HG03039 (cell line): ENCODE measurements around the gene RMI2.

Source experiments
- ATAC-seq: cut with Tn5 transposase; IDR thresholded peaks from one replicate; pipeline ENCODE4 v1.9.1; 2021; ENCODE audit warnings: mild to moderate bottlenecking, moderate library complexity; ENCODE audit not compliant: unreplicated experiment

RMI2 gene

DNA sequence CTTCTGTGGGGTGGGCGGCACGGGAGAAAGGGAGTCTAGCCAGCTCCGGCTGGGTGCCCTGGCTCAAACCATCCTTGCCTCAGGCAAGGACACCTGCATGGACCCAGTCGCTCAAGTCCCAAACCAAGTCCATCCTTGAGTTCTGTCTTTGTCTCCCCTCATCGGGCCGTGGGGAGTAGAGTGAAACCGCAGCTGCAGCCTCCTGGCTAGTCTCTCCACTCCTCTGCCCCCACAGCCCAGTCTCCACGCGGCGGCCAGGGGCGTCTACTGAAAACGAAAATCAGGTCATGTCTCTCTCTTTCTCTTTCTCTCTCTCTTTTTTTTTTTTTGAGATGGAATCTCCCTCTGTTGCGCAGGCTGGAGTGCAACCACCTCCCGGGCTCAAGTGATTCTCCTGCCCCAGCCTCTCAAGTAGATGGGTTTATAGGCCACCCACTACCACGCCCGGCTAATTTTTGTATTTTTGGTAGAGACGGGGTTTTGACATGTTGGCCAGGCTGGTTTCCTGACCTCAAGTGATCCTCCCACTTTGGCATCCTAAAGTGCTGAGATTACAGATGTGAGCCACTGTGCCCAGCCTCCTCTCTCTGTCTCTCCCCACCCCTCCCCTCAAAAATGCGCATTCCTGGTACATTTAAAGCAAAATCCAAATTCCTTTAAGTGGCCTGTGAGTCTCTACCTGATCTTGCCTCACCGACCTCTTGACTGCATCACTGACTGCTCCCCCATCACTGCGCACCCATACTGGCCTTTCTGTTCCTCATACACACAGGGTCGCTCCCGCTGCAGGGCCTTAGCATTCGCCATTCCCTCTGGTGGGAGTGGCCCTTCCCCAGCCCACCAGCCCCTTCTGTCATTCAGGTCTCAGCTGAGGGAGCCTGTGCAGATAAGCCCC is 17.7 kb upstream of the RMI2 start:
- ATAC-seq = no peak

DNA sequence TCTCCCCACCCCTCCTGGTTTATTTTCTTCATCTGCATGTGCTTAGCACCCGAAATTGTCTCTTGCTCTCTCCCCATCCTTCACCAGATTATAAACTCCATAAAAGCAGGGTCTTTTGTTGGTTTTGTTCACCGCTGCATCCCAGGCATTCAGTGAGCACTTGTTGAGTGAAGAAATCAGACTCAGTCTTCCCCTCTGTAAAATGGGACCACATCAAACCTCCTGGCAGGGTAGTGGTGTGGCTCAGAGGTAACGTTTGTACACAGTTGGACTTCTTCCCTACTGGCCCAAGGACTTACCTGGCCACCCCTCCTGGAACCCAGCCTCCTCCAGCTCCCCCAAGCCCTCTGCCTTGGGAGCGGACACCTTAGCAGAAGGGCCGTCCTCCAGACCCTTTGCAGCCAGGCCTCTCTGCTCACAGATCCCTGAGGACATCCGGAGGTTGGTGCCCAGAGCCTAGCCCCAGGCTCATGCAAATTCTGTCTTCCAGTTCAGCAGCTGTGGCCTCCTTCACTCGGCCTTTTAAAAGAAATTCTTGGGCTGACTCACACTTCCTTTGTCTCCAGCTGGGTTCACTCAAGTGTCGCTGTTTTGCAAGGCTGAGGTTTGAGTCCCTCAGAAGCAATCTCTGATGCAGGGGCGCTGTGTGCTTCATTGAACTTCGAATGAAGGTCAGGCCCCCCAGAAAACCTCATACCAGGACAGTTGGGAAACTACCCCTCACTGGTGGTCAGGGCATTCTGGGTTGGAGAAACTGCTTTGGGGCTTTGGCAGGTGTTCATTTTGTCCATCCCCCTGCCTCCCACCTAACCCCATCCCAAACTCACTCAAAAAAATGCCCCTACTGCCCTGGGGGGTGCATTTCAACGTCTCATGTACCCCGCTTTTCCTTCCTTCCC is 16.8 kb upstream of the RMI2 start:
- peak; percentile 57 for ATAC-seq

DNA sequence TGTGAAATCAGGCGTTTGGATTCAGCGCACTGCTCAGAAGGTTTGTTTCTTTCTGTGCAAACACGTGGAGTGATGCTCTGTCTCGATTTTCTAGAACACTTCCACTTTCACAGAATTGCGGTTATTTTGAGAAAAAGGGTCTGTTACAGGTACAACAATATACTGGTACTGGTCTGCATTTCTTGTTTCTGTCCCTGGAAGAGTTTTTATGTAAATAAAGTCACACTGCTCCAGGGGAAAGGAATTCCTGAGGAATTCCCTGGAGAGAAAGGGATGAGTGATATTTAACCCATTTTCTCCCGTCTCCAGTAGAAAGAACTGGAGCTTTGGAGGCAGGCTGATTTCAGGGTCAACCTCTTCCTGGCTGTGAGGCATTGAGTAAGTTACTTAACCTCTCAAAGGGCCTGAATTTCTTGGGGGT is 16.2 kb upstream of the RMI2 start:
- ATAC-seq = no peak

DNA sequence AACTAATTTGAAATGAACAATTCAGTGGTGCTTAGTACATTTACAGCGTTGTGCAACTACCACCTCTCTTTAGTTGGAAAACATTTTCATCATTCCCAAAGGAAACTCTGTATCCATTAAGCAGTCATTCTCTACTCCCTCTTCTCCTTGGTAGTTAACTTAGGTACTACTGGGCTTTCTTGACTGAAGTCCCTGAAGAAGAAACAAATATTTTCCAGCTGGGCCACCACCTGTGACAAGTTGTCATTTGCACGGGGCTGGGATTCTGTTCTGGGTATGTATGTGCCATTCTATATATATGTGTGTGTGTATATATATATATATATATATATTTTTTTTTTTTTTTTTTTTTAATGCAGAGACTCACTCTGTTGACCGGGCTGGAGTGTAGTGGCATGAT is 15.4 kb upstream of the RMI2 start:
- no peak for ATAC-seq

DNA sequence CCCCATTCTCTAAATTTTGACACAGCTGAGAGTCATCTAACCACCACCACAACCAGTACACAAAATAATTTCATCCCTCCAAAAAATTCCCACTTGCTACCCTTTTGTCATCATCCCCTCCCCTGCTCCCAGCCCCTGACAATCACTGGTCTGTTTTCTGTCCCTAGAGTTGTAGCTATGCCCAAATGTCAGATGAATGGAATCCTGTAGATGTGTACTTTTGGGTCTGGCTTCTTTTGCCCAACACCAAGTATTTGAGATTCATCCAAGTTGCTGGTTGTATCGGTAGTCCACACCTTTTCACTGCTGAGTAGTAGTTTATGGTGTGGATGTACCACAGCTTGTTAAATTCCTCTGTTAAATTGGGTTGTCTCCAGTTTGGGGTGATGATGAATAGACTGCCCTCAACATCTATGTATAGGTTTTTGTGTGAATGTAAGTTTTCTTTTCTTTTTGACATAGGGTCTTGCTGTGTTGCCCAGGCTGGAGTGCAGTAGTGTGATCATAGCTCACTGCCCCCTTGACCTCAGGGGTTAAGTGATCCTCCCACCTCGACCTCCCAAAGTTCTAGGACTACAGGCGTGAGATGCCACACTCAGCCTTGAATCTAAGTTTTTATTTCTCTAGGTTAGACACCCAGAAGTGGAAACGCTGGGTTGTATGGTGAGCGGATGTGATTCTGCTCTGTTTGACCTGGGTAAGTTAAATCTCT is 14.6 kb upstream of the RMI2 start:
- ATAC-seq = no peak

DNA sequence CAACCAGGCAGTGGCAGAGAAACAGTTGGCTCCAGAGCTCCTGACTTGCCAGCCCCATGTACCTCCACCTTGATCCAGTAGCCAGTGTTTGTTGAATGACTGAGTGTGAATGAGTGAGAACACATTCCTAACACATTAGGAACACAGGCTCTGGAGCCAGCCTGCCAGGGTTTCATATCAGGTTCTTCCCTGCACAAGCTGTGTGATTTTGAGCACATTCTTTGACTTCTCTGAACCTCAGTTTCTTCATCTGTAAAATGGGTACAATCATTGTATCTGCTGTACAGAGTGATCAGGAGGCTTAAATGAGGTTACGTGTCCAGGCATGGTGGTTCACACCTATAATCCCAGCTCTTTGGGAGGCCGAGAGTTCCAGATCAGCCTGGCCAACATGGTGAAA is 13.3 kb upstream of the RMI2 start:
- ATAC-seq = no peak

DNA sequence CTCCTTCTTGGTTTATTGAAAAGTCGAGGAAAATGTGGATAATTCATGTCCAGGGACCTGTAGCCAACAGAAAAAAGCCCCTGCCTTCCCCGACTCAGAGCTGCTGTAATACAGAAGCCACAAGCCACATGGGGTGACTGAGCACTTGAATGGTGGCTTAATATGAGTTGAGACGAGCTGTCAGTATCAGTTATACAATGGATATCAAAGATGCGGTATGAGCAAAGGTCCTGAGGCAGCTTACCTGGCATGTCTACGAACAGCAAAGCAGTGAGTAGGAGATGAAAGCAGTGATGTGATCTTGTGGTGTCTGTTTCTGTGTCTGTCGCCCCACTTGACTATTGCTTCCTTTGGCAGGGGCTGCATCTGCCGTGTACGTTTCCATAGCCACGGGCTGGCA is 12.2 kb upstream of the RMI2 start:
- no peak for ATAC-seq

DNA sequence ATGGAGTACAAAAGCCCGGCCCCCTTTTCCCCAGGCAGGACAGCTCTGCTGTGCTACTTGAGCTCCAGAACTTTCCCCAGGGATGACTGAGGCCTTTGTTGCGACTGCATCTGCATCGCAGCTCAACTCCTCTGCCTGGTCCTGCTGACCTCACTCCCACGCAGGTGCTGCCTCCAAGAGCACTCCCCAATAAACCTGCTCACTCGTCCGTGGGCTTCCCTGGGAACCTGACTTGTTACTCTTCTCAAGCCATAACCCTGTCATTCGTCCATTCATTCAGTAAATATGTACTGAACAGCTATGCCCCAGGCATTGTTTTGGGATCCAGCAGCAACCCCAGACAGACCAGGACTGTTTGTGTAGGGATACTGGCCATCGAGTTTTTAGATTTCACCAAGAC is 11.6 kb upstream of the RMI2 start:
- ATAC-seq = no peak

DNA sequence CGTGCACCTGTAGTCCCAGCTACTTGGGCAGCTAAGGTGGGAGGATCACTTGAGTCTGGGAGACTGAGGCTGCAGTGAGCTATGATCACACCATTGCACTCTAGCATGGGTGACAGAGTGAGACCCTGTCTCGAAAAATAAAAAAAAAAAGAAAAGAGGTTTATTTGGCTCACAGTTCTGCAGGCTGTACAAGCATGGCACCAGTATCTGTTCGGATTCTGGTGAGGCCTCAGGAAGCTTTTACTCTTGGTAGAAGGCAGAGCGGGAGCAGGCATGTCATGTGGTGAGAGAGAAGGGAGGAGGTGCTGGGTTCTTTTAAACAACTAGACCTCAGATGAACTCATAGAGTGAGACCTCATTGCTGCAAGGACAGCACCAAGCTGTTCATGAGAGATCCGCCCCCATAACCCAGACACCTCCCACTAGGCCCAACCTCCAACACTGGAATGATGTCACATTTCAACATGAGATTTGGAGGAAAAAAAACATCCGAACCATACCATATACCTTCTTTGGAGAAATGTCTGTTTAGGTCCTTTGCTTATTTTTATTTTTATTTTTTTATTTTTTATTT is 10.3 kb upstream of the RMI2 start:
- no peak for ATAC-seq

DNA sequence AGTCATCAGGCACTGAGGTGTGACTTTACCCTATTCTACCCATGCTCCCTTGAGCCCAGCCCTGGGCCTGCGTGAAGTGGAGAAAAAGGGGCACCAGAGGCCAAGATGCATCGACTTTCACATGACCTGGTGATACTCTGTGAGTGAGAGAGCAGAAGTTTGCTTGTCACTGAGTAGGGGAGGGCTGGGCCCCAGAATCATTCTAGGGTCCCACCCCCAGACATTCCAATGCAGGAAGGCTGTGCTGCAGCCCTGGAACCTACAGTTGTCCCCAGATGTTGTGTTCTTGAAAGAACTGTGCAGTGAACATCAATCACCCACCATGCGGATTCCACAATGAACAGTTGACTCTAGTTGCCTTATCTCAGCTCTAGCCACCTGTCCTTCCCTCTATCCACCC is 6.2 kb upstream of the RMI2 start:
- ATAC-seq = no peak

DNA sequence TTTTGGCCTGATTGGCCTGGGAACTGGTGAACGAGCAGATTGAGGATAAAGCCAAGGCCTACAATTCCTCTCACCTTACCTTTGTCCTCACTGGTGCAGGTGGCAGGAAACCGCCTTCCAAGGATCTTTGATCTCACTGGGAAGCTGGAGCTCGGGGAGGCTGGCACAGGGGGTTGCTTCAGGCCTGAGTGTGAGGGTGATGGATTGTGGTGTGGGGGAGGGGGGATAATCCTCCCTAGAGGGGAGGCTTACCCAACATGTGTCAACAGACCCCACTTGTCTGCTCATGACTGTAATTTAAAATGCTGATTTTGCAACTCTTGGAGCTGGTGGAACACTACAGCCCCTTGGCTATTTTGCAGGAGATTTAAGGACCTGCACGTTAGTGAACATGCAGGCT is 4.5 kb upstream of the RMI2 start:
- no peak for ATAC-seq

DNA sequence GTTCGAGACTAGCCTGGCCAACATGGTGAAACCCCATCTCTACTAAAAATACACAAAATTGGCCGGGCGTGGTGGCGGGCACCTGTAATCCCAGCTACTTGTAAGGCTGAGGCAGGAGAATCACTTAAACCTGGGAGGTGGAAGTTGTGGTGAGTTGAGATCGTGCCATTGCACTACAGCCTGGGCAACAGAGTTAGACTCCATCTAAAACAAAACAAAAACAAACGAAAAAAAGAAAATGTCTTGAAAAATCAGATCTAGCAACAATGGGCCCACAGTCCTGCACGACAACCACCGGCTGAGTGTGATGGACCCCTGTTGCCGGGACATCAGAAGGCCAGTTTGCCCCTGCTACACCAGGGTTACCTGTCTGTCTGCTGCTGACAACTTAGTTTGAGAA is 3.9 kb upstream of the RMI2 start:
- no peak for ATAC-seq

DNA sequence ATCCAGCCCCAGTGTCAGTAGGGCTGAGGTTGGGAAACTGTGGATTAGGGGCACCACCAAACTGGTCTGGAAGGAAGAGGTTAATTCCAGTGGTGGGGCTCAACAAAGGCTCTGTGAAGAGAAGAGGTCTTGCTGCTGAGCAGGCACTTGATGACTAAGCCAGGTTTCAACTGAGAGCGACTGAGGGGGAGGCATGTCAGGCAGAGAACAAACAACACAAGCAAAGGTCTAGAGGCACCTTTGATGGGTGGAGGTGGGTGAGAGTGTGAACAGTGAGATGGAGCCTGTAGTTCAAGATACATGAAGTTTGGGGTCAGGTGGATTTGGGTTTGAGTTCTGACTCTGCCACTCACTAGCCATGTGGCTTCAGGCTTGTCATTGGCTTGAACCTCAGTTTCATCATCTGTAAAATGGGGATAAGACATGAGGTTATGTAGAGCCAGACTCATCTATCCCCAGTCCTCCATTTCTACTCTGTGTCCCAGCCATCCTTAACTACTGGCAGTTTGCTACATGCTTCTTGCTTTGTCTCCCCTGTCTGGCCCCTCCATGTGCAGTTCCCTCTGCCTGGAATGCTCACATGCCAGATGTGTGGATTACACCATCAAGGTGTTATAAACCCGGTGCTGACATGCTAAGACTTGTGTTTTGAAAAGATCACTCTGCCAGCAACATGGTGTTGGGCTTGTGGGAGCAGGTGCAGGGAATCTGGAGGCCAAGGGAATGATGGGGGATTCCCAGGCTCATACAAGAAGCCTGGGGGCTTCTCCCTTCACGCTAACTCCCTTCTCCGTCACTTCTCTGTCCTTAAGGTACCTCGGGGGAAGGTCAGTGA is 3.0 kb upstream of the RMI2 start:
- ATAC-seq = no peak

DNA sequence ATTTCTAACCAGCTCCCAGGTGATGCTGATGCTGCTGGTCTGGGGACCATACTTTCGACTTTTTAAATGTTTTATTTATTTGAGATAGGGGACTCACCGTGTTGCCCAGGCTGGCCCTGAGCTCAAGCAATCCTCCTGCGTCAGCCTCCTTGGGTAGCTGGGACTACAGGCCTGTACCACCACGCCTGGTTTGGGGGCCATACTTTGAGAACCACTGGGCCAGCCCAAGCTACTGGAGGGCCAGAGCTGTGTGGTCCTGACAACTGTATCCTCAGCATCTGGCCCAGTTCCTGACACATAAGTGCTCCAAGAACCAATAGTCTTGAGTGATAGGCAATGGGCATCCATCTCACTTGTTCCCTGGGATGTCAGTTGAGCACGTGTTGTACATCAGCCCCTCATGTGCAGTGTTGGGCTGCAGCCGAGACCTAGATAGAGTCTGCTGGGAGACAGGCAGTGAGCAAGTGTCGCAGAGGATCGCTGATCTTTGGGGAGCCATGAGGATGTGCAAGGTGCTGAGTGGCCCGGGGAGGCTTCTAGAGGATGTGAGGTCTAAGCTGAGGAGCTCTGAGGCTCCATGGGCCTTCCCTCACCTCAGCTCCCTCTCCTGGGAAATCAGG is 1.6 kb downstream of the RMI2 start:
- no peak for ATAC-seq

DNA sequence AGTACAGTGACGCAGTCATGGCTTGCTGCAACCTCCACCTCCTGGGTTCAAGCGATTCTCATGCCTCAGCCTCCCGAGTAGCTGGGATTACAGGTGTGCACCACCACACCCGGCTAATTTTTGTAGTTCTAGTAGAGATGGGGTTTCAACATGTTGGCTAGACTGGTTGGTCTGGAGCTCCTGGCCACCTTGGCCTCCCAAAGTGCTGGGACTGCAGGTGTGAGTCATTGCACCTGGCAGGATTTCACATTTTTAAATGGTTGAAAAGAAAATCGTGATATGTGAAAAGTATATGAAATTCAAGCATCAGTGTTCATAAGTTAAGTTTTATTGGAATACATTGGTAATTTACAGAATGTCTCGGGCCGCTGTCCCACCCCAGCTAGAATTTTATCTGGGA is 2.6 kb downstream of the RMI2 start:
- ATAC-seq = no peak

DNA sequence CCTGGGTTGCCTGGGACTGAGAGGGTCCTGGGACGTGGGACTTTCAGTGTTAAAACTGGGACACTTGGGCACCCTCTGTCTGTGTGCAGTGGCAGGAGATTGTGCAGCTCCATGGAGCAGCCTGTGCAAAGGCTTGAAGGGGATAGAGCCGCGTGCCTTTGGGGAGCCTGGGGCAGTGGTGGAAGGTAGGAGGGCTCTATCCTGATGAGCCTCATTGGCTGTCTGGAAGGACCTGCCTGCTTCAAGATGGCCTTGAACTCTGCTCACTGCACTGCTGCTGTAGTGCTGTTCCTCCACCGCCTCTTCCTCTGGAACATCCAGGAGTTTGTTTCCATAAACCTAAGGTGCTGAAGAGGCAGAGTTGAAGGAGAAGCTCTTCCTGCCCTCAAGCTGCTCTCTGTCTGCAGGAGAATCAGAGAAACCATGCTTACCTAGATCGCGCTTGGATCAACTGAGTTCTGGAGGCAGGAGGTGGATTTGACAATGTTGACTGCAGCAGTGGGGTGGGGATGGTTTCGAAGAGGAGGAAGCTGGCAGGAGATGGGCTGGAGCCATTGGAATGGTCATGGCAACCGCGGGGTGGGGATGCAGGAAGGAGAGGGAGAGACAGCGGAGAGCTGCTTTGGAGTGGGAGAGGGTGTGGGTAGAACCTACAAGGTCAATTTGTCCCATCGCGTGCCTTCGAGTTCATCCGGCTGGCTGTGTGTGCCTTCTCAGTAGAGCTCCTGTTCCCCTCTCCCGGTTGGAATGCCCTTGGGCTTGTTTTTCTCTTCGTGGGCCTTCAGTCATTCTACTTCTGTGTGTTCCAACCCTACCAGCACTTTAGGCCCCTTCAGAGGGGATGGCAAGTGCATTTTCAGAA is 3.7 kb downstream of the RMI2 start:
- ATAC-seq = no peak

DNA sequence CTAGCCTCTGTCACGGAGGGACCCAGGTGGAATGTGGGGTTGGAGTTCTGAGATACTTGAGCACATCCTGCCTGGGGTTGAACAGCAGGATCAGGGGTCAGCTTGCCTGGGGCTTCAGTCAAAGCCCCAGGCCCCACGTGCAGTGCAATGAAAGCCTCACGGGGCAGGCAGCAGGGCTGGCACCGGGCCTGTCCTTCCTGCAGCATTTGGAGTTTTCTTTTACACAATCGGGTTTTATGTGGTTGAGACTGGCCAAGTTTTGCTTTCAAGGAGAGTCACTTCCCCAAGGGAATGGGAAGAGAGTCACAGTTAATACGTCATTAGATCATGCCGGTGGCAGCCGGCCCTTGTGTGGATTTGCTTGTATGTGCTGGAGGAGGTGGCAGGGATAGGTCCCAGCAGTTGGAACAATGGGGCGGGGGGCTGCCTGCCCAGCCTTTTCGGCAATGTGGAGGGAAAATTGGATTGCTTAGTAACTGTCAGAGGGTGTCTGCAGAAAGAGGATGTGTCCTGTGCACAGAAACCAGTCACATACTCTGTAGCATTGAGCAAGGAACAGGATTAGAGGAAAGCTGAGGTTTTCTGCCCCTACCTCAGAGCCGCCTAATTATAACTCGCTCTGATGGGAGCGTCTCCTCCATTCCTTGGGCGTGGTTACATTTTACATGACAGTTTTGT is 4.5 kb downstream of the RMI2 start:
- no peak for ATAC-seq

DNA sequence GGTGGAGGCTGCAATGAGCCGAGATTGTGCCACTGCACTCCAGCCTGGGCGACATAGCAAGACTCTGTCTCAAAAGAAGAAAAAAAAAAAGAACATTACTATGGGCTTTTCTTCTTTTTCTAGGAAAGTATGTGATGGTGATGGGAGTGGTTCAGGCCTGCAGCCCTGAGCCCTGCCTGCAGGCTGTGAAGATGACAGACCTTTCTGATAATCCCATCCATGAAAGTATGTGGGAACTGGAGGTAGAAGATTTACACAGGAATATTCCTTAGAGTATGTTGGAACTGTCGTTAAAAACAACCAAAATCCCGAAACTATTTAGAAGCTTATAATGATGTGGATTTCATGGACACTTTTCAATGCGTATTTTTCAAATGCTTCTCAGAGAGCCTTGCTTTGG is 5.3 kb downstream of the RMI2 start:
- no peak for ATAC-seq
